Activated CD4-positive, alpha-beta T cell treated with anti-CD3 and anti-CD28 coated beads, Interleukin-2, amount 50 U/mL, for 16 hours (primary cell): ENCODE data around the gene BRAT1.
"Not testable (repeated sequence)": the region's sequence is repeated elsewhere in the genome, so short reads cannot be mapped to it uniquely, and the experiment has no call there.

Experiments
- DNase-seq: peaks from one replicate; pipeline ENCODE4 v3.0.0-alpha.2; 2020

Gene BRAT1

DNA sequence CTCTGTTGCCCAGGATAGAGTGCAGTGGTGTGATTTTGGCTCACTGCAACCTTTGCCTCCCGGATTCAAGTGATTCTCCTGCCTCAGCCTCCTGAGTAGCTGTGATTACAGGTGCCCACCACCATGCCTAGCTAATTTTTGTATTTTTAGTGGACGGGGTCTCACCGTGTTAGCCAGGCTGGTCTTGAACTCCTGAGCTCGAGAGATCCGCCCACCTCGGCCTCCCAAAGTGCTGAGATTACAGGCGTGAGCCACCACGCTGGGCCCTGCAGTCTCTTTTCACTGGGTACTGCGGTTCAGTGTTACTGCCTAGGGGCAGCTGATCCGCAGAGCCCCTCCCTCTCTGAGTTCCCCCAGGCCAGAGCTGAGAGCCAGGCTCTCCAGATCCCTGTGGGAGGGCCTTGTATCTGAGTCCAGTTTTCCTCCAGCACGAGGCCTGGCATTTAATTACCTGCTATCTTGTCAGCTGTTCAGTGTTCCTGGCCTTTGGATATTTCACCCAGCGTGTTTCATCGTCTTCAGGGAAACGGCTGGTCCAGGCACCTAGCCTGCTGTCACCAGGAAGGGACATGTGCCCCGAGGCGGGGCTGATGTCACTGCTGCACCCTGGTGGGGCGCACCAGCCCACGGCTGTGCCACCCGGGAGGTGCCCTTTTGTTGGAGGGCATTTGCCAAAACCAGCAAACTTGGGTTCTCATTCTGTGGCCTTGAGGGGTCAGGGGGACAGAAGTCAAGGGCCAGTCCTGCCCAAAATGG lies 19.3 kb downstream of the BRAT1 start:
- DNase-seq = not testable (repeated sequence)

DNA sequence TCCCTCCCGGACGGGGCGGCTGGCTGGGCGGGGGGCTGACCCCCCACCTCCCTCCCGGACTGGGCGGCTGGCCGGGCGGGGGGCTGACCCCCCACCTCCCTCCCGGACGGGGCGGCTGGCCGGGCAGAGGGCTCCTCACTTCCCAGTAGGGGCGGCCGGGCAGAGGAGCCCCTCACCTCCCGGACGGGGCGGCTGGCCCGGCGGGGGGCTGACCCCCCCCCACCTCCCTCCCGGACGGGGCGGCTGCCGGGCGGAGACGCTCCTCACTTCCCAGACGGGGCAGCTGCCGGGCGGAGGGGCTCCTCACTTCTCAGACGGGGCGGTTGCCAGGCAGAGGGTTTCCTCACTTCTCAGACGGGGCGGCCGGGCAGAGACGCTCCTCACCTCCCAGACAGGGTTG lies 21.1 kb downstream of the BRAT1 start:
- DNase-seq = not testable (repeated sequence)

GRCh38 chr7:2533566-2533965 lies 21.8 kb downstream of the BRAT1 start:
- not testable (repeated sequence) for DNase-seq

DNA sequence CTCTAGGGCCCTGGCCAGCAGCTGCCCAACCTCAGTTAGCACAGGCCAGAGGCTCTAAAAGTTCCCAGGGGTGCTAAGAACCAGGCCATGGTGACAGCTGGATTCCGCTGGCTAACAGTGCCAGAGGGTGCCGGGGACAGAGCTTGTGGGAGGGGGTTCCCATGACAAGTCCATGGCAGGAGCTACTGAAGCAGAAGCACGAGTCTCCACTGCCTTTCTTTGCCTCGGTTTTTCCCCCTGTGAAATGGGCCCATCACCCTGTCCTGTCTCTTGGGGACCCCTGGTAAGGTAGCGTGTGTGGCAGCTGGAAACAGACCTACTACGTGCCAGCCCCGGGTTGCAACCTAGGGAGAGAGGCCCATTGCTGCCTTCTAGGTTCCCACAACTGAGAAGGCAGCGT lies 22.5 kb downstream of the BRAT1 start:
- DNase-seq = not testable (repeated sequence)

DNA sequence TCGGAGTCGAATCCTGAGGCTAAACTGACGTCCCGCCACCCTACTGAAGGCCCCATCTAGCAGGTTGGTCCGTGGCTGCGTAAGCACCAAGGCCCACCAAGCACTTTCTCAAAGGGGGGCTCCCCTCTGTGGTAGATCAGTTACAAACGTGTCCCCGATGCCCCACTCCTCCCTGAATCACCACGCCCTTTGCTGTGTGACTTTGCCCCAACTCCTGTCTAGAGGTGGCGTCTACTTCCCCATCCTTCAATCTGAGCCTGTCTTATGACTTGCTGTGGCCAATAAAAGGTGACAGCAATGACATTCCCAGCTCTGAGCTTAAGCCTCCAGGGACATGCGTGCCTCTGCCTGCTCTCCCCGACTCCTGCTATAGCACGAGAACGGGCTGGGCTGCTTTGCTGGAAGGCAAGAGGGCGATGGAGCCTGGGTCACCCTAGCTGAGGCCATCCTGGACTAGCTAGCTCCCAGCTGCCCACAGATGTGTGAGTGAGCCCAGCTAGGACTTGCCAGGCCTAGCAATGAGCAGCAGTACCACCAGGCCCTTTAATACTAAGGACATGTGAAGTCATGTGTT lies 23.0 kb downstream of the BRAT1 start:
- DNase-seq = not testable (repeated sequence)

- DNase-seq = not testable (repeated sequence)
These were observed 23.6 kb downstream of the BRAT1 start for GRCh38 chr7:2531796-2532110.

- DNase-seq = not testable (repeated sequence)
These were observed 24.1 kb downstream of the BRAT1 start for GRCh38 chr7:2530994-2531795.

DNA sequence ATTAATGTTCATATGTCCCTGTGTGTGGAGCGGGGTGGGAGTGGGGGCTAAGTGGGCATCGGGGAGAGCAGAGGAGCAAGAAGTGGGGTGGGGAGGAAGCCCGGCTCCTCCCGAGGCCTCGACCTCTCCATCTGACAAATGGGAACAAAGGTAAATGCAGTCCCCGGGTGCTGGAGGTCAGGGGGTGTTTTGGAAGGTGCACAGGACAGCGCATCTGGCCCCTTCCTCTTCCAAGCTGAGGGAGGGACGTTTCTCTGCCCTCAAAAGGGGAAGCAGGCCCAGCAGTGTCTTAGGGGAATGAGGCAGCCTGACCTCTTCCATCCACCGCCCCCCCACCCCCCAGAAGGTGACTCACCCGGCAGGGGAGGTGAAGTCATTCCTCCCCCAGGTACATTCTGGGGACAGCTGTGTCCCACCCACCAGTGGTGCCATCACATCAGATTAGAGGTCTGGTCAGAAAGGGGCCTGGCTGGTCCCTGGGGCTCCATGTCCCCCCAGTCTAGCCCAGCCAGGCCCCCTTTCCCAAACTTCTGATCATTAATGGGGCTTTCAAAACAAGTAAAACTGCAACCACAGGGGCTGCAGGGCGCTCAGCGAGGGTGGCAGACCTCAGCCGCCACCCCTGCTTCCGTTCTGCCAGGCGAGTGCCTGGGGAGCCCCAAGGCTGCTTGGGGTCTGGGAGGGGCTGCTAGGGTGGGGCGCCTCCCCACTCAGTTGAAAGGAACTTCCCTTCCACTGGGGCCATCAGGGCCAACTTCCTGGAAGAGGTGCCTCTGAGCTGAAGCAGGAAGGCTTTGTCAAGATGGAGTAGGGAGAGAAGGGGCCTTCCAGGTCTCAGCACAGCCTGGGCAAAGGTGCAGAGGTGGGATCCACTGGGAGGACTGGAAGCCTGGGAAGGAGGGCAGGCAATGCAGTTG lies 25.0 kb downstream of the BRAT1 start:
- DNase-seq = peak; percentile 88

DNA sequence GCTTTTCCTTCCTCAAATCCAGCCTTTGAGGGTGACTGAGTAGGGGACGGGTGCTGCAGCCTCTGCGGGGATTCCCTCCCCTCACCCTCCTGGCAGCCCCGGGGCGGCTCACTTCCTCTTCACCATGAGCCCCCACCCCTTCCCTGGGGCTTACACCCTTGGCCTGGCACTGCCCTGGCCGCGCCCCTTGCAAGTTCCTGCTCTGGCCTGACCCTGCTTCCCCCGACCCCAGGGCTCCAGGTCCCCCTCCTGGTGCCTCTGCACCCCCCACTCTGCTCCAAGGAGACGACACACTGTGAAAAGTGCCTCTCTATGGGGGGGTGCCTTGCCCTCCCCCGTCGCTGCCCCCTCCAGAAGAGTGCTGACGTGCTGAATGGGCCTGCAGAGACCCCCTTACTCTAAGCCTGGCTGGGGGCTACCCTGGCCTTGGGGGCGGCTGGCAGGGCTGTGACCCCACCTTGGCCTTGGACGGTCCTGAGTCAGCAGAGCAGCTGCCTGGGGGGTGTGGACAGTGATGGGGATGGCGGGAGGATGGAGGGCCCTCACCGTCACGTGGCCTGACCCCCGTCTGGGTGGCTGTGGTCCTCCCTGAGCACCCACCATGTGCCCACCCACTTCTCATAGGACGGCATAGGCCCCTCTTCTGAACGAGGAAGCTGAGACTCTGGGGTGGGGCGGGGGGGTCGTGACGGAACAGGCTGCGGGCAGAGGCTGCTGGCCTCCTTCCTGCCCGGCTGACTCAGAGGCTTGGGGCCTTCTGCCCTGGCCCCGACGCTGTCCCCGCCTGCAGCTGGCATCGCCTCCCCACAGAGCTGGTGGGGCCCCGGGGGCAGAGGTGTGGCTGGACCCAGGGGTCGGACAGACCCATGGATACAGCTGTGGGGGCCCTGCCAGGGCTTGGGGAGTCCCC lies 25.9 kb downstream of the BRAT1 start:
- DNase-seq = peak; percentile 62

DNA sequence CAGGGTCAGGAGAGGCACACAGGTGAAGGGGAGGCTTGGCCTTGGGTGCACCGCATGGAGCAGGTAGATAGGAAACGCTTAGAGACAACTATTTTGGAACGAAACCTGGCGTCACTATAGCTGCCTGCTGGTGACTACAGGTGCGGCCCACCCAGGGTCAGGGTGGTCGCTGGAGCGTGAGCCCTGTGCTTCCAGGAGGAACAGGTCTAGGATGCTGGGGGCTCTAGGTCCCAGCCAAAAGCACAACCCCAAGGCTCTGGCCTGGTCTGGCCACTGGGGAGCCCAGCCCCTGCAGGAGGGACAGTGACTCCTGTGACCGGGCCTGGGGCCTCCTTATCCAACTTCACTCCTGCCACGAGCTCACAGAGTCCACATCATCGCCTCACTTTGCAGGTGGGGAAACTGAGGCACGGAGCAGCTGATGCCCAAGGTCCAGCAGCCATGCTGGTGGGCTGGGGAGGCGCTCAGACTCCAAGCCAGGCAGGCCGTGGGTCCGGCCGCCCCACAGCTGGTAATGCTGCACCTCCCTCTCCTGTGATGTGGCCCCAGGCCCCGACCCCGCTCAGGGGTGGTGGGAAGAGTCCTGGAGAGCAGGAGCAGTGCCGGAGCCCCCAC lies 26.7 kb downstream of the BRAT1 start:
- no peak for DNase-seq

DNA sequence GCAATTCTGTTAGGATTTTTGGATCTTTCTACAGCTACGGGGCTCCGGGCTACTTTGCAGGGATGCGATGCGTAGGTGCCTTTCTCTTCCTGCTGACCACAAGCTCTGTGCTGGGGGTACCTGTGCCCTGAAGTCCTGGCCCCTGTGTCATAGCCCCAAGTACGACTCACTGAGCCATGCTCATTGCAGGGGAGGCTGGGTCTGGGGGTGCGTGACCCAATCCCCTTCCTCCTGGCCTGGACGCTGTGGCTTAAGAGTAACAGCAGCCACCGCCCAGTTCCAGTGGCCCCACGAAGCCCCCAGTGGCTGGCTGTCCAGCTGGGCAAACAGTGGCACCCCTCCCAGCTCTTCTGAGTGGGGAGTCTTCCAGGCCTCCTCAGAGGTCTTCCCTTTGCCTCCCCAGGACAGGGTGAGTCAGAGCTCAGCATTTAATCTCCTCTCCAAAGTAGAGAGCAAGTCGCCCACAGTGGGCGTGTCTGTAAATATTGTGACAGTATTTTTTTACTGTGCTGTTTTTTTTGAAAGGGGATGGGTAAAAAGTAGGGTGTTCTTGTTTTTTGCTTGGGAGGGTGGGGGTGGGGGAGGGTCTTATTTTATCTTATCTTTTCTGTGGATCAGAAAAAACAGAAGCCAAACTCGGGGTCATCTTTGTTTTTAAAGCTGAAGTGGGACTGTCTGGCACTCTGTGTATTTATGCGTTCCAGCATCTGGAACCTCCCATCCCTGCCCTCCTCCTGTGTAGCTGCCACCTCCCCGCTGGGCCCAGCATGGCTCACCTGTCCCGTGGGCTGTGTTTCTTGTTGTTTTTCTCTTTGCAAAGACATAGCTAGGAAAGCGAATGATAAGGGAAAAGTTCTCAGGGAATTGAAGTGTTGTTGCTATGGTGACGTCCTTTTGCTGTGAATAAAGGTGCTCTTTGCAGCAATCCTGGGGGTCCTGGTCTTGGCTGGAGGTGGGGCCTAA lies 27.5 kb downstream of the BRAT1 start:
- DNase-seq = peak; percentile 51

- no peak for DNase-seq
These were observed 28.4 kb downstream of the BRAT1 start for GRCh38 chr7:2526659-2527504.

GRCh38 chr7:2525658-2526630 lies 29.4 kb downstream of the BRAT1 start:
- no peak for DNase-seq

DNA sequence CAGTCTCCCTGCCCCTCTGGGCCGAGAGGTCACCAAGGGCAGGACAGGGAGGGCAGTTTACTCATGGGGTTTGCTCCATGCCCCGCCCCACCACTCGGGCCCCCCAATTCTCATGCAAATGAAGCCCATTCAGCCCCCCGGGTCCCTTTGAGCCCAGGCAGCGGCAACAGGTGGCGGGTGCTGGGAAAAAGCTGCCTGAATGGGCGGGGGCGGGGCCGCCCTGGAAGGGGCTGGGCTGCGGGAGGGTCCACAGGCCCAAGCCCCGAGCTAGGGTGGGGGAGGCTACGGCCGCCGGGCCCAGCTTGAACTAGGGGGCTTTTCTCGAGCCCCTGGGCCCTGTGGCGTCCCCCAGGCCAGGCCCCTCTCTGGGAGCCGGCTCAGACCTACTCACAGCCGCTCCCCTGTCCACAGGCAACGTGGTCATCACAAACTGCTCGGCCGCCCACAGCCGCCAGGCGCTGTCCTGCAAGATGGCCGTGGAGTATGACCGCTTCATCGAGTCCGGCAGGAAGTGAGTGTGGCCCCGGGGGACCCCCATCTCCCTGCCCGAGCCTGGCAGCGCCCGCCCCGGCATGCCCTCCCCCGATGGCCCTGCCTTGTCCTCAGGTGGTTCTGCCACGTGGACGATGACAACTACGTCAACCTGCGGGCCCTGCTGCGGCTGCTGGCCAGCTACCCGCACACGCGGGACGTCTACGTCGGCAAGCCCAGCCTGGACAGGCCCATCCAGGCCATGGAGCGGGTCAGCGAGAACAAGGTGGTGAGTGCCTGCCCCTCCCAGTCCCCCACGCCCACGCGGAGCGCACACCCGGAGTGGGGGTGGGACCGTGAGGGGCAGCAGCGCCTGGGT lies 30.3 kb downstream of the BRAT1 start:
- no peak for DNase-seq

GRCh38 chr7:2523941-2524807 lies 31.1 kb downstream of the BRAT1 start:
- no peak for DNase-seq

- DNase-seq = no peak
These were observed 31.8 kb downstream of the BRAT1 start for GRCh38 chr7:2523461-2523936.
